Activated CD4-positive, alpha-beta T cell treated with anti-CD3 and anti-CD28 coated beads, Interleukin-2, amount 10 ng/mL, durations not matched to agents 24 days and 14 days (primary cell): ENCODE results near the gene CD7. TPM values are rescaled to one million over a fixed set of nuclear protein-coding genes. Genes with fewer than 3 reads are reported as not detected.
A peak's percentile ranks its signal among the peaks of the same experiment; 100 is the strongest.

Source experiments
- DNase-seq: peaks from one replicate; pipeline ENCODE4 v3.0.0; 2022
- H3K27ac Mint-ChIP-seq: one replicate; pipeline ENCODE4 v1.8.0; 2022; ENCODE audit warnings: mild to moderate bottlenecking, mixed read lengths
- H3K27me3 Mint-ChIP-seq: one replicate; pipeline ENCODE4 v1.8.0; 2022; ENCODE audit warnings: mixed read lengths
- H3K36me3 Mint-ChIP-seq: one replicate; pipeline ENCODE4 v1.8.0; 2022; ENCODE audit warnings: low read depth, mild to moderate bottlenecking, mixed read lengths
- H3K4me1 Mint-ChIP-seq: one replicate; pipeline ENCODE4 v1.8.0; 2021; ENCODE audit warnings: mixed read lengths
- H3K4me3 Mint-ChIP-seq: one replicate; pipeline ENCODE4 v1.8.0; 2022; ENCODE audit warnings: mild to moderate bottlenecking, moderate library complexity, mixed read lengths
- H3K9me3 Mint-ChIP-seq: one replicate; pipeline ENCODE4 v1.8.0; 2021; ENCODE audit warnings: mixed read lengths
- intact Hi-C: fragments of 100-400 bp; cut with micrococcal nuclease; formaldehyde crosslinking; loops from one replicate; pipeline ENCODE4 v1.15.1; 2023
- total RNA-seq: library from RNA; stranded (reverse); gene quantifications from 2 replicates; pipeline ENCODE4 v1.2.3, GENCODE V29; 2022

CD7 gene
- total RNA-seq, 1 donor from 2014 or later, result 413 TPM

DNA sequence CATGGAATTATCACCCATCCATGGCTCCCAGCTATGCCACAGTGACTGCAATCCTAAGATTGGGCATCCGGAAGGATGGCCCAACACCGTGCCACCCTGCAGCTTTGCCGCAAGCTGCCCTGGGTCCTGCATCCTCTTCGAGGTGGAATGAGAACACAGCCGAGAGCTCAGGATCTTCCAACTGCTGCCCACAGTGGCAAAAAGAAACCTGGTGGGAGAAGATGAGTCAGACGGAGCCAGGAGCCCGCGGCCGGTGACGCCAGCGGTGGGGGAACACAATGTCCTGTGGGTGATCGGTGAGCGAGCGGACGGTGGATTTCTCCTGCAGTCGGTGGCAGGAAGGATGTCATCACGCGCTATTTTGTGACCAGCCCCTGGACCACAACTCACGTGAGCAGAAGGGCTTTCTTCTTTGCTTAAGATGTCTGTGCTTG is 20.1 kb downstream of the CD7 start:
- DNase-seq, result peak; percentile 96
- peak overlapping the region; percentile 92 for H3K4me3 Mint-ChIP-seq
- H3K27ac Mint-ChIP-seq, result peak overlapping the region; percentile 100
- H3K27me3 Mint-ChIP-seq, result peaks cover 2% of the 10 kb centered on the region
- intact Hi-C loops, result loop anchor here (1.0 kb wide), 2 partner anchors 9 to 20 kb away; partner anchors contain the start of gene CD7
- peaks cover 6% of the 10 kb centered on the region for H3K36me3 Mint-ChIP-seq
- no peaks in the 10 kb centered on the region for H3K9me3 Mint-ChIP-seq
- peaks cover 67% of the 10 kb centered on the region for H3K4me1 Mint-ChIP-seq

DNA sequence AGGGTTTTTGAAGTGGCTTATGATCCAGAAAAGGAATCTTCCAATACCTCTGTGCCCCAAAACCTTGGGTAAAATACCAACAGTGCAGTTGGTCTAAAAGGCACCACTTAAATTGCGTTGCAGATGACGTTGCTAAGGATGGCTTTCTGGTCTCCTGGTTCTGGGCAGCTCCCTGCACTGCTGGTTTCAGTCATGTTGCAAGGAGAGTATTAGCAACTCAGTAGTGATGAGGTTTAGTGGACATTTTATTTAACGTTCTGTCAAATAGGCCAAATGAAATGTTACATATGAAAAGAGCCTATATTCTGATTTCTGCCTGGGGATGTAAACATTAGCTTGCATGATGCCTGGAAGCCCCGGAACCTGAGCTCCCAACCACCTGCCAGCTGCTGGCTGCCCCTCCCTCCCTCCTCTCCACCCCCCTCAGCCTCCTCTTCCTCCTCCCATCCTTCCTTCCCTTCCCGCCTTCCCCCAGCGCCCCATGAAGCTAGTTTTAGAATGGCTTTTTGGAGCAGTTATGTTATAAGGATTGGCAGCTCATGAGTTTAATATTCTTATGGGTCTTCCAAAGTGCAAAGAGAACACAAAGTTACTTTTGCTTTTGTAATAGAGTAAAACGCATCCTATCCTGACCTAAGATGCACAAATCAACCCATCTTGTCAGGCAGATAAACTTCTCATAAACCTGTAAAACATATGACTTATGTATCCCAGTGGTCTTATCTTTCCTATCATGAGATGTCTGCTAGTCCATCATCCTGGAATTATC is 20.7 kb downstream of the CD7 start:
- DNase-seq, result no peak
- peaks cover 63% of the 10 kb centered on the region for H3K4me1 Mint-ChIP-seq
- H3K9me3 Mint-ChIP-seq, result no peaks in the 10 kb centered on the region
- H3K27ac Mint-ChIP-seq, result peak overlapping the region; percentile 100
- H3K4me3 Mint-ChIP-seq, result peak overlapping the region; percentile 92
- H3K27me3 Mint-ChIP-seq, result peaks cover 2% of the 10 kb centered on the region
- peaks cover 6% of the 10 kb centered on the region for H3K36me3 Mint-ChIP-seq
- intact Hi-C loops, result loop anchor here (1.0 kb wide), 2 partner anchors 10 to 21 kb away; partner anchors contain the start of gene CD7

DNA sequence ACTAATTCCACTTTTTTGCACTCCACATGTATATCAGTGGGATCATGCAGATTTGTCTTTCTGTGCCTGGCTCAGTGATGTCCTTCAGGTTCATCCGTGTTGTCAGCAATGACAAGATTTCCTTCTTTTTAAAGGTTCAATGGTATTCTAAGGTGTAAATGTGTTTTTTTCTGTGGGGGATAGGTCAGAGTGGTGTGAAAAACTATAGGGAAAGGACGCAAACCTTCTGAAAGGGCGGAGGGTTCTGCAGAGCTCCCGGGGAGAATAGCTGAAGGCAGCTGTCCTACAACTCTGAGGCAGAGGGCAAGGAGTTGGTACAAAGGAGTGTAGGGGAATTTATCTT is 22.0 kb downstream of the CD7 start:
- Mint-ChIP-seq H3K9me3 (no peaks in the 10 kb centered on the region), H3K27ac (peak overlapping the region; percentile 57), H3K36me3 (peaks cover 8% of the 10 kb centered on the region), H3K4me3 (no peak overlapping the region), H3K4me1 (peaks cover 56% of the 10 kb centered on the region), H3K27me3 (peaks cover 2% of the 10 kb centered on the region)
- no peak for DNase-seq
- intact Hi-C loops, result no loop called here

DNA sequence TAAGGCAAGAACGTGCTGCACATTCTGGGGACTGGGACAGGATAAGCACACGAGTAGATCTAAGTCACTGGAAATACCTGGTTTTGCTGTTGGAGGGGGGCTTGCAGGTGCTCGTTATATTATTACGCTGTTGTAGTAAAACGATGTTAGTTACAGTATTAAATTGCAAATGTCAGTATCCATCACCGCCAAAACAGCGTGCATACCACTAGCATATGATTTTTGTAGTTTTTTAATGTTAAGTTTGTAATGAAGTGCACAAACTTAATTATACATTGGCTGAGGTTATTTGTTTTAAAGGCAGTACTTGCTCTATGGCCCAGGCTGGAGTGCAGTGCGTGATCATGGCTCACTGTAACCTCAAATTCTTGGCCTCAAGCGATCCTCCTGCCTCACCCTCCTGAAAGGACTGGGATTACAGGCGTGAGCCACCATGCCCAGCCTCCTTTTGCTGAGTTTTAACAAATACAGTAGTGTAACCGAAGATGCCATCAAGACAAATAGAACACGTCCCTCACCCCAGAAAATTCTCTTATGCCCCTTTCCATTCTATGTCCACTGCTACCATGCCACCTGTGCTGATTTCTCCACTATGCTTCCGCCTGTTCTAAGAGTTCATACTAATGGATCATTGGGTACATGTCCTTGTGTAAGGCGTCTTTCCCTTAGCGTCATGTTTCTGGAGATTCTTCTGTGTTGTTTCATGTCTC is 23.2 kb downstream of the CD7 start:
- Mint-ChIP-seq H3K27ac (peak overlapping the region; percentile 70), H3K4me3 (peak overlapping the region; percentile 66), H3K9me3 (no peaks in the 10 kb centered on the region), H3K27me3 (peaks cover 2% of the 10 kb centered on the region), H3K36me3 (peaks cover 8% of the 10 kb centered on the region), H3K4me1 (peaks cover 50% of the 10 kb centered on the region)
- DNase-seq, result no peak
- intact Hi-C loops, result no loop called here

DNA sequence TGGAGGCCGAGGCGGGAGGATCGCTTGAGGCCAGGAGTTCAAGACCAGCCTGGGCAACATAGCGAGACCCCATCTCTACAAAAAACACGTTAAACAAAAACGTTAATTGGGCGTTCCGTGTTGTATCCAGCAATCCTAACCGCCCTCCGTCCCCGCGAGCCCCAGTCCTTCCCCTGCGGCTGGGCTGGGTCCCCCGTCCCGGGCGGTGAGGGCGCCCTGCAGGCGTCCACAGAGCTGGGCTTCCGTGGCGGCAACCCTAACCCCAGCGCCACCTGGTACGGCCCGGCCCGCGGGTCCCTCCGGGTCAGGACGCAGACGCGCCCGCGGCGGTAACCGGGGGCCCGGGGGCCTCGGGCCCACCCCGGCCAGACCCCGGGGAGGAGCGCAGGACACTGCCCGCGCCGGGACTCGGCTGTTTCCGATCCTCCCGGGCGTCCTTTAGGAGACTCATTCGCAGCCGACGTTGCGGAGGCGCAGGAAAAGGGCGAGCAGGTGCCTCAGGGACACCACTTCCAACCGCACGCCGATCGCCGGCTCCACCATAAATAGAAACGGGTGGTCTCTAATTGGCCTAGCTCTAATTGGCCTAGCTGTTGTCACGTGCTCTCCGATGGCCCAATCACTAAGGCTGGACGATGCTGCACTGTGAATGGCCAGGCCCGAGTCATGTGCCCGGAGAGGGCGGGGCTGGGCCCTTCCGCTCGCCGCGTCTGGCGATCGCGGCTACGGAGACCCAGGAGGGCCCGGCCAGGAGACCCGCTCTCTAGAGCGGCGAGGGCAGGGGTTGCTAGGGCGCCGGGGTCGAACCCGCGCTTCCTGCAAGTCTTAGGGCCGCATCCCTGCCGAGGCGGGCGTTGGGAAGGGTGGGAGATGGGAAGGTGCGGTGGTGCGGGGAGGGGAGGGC is 24.9 kb downstream of the CD7 start:
- peaks cover 8% of the 10 kb centered on the region for H3K36me3 Mint-ChIP-seq
- H3K9me3 Mint-ChIP-seq, result no peaks in the 10 kb centered on the region
- peak; percentile 98 for DNase-seq
- peaks cover 43% of the 10 kb centered on the region for H3K4me1 Mint-ChIP-seq
- peaks cover 2% of the 10 kb centered on the region for H3K27me3 Mint-ChIP-seq
- H3K27ac Mint-ChIP-seq, result peak overlapping the region; percentile 93
- intact Hi-C loops, result loop anchor here (2.0 kb wide), 3 partner anchors 20 to 166 kb away; partner anchors contain the start of genes CSNK1D and NARF
- H3K4me3 Mint-ChIP-seq, result peak overlapping the region; percentile 87

DNA sequence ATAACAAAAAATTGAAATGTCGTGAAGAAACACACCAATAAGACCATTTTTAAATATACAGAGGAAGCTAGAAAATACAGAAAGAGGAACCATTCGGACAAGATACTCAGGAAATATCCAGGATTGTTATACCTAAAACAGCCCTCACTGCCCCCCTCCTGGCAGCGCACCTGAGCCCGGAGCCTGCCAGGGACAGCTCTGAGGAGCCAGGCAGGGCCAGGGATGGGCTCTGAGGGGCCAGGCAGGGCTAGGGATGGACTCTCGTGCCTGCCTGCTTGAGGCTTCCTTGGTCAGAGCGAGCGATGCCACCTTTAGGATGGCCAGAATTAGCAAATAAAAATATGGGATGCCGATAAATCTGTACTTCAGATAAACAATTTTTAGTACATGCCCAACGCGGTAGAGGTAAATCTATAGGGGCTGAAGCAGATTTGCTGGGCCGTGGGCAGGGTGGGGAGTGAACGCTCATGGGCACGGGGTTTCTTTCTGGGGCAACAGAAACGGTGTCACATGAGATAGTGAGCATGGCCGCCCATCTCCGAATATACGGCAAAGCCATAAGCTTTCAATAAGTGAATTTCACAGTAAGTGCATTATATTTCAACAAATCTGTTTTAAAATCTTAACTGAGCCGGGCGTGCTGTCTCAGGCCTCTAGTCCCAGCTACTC is 25.7 kb downstream of the CD7 start:
- no peaks in the 10 kb centered on the region for H3K27me3 Mint-ChIP-seq
- peak overlapping the region; percentile 87 for H3K4me3 Mint-ChIP-seq
- peaks cover 8% of the 10 kb centered on the region for H3K36me3 Mint-ChIP-seq
- H3K4me1 Mint-ChIP-seq, result peaks cover 38% of the 10 kb centered on the region
- no peaks in the 10 kb centered on the region for H3K9me3 Mint-ChIP-seq
- intact Hi-C loops, result loop anchor here (2.0 kb wide), 3 partner anchors 19 to 167 kb away; partner anchors contain the start of genes CSNK1D and NARF
- peak overlapping the region; percentile 73 for H3K27ac Mint-ChIP-seq
- DNase-seq, result no peak

DNA sequence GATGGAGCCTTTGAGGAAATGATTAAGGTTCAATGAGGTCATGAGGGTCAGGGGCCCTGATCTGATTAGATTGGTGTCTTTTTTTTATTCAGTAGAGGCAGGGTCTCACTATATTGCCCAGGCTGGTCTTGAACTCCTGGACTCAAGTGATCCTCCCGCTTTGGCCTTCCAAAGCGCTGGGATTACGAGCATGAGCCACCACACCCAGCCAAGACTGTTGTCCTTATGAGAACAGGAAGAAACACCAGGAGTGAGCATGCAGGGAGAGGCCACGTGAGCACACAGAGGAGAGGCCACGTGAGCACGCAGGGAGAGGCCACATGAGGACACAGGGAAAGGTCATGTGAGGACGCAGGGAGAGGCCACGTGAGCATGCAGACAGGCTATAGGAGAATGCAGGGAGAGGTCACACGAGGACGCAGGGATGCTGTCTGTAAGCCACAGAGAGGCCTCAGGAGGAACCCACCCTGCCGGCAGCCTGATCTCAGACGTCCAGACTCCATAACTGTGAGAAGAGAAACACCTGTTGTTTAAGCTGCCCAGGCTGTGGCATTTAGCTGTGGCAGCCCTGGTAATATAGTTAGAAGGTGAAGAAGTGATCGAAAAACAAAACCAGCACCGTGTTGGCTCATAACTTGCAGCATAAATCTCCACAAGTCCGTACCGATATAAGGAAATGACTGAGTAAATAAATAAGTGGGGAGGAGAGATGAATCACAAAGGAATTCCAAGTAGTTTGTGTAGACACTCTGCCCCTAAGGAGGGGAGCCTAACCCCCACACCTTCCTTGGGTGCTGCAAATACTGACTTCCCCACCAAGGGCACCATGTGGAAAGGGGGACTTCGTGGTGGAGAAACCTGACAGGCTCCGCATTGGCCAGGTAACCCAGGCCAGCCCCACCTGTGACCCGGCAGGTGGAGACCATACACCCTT is 29.3 kb downstream of the CD7 start:
- no peaks in the 10 kb centered on the region for H3K27me3 Mint-ChIP-seq
- intact Hi-C loops, result no loop called here
- H3K4me1 Mint-ChIP-seq, result peaks cover 22% of the 10 kb centered on the region
- peaks cover 2% of the 10 kb centered on the region for H3K36me3 Mint-ChIP-seq
- DNase-seq, result no peak
- H3K27ac Mint-ChIP-seq, result peak overlapping the region; percentile 6
- no peaks in the 10 kb centered on the region for H3K9me3 Mint-ChIP-seq
- no peak overlapping the region for H3K4me3 Mint-ChIP-seq

DNA sequence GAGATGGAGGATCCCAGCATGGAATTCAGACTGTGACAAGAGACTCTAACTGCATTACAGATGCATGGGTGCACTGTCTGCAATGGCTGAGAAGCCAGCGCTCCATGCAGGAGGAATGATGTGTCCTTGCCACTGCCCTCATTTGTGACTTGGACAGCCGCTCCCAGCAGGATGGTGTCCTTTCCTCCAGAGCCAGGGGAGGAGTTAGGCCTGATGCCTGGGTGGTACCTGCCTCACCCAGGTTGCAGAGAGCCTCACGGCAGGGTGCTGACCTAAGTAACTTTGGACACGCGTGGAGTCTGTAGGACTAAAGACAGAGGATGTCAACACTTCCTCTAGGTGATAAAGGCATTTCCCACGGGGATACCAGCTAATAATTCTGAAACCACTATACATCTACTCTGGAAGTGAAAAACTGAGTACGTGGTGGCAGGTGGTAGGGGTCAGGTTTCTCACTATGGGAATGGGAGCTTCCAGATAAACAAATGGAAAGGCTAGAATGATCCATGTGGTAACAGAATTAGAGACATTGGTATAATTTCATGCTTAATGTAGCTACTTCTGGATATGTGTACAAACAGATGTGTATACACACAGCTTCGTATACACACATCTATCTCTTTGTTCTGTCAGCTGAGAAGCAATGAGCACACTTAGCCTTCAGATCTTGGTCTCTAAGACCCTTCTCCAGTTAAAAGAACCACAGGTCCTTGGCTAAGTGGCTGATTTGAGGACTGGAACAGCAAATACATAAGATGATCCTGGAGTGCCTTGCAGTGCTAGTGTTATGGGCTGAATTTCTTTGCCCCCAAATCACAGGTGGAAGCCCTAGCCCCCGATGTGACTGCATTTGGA is 30.2 kb downstream of the CD7 start:
- no peaks in the 10 kb centered on the region for H3K9me3 Mint-ChIP-seq
- H3K4me3 Mint-ChIP-seq, result no peak overlapping the region
- DNase-seq, result no peak
- peaks cover 22% of the 10 kb centered on the region for H3K4me1 Mint-ChIP-seq
- H3K36me3 Mint-ChIP-seq, result peaks cover 2% of the 10 kb centered on the region
- intact Hi-C loops, result no loop called here
- no peaks in the 10 kb centered on the region for H3K27me3 Mint-ChIP-seq
- no peak overlapping the region for H3K27ac Mint-ChIP-seq

DNA sequence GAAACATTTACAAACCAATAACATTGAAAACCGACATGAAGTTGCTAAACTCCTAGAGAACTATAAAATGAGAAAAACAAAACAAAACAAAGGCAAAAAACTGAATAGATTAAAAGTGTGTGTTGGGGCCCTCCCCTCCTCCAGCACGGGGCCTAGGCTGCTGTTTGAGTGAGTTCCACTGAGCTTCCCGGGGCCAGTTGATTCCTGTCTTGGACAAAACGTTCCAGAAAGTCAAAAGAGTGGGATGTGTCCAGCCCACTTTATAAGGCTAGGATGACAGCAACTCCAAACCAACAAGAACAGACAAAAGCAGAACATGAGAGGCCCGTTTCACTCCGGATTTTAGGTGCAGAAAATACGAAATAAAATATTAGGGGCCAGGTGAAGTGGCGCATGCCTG is 32.3 kb downstream of the CD7 start:
- peaks cover 26% of the 10 kb centered on the region for H3K4me1 Mint-ChIP-seq
- intact Hi-C loops, result no loop called here

DNA sequence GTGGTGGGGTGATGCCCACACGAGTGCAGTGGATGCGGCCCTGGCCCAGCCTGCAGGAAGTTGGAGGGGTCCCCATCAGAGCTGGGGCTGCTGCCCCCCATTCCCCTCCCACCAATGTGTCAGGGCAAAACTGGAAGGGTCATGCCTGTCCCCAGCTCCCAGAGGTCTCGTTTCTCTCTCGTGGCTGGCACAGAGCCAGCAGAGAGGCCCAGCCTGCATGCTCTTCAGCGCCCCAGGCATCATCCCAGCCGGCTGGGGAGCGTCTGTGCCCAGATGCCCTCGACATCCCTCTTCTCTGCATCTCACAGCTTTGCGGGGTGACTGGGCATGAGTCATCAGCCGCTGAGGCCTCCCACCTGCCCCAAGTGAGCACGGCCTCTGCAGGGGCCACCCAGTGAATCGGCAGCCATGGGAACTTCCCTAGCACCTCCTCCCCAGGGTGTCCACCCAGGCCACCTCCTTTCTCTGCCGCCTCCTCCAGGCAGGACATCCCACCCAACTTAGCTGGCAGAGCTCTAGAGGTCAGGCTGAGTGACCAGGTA is 34.1 kb downstream of the CD7 start:
- Mint-ChIP-seq H3K27me3 (peaks cover under 1% of the 10 kb centered on the region), H3K9me3 (no peaks in the 10 kb centered on the region), H3K27ac (peak overlapping the region; percentile 69), H3K36me3 (no peaks in the 10 kb centered on the region), H3K4me3 (no peak overlapping the region), H3K4me1 (peaks cover 21% of the 10 kb centered on the region)
- intact Hi-C loops, result no loop called here
- DNase-seq, result peak; percentile 63

More for the DNA sequence above, 32.3 kb downstream of the CD7 start:
- Mint-ChIP-seq H3K9me3 (no peaks in the 10 kb centered on the region), H3K36me3 (no peaks in the 10 kb centered on the region), H3K4me3 (no peak overlapping the region), H3K27me3 (no peaks in the 10 kb centered on the region), H3K27ac (no peak overlapping the region)
- no peak for DNase-seq

DNA sequence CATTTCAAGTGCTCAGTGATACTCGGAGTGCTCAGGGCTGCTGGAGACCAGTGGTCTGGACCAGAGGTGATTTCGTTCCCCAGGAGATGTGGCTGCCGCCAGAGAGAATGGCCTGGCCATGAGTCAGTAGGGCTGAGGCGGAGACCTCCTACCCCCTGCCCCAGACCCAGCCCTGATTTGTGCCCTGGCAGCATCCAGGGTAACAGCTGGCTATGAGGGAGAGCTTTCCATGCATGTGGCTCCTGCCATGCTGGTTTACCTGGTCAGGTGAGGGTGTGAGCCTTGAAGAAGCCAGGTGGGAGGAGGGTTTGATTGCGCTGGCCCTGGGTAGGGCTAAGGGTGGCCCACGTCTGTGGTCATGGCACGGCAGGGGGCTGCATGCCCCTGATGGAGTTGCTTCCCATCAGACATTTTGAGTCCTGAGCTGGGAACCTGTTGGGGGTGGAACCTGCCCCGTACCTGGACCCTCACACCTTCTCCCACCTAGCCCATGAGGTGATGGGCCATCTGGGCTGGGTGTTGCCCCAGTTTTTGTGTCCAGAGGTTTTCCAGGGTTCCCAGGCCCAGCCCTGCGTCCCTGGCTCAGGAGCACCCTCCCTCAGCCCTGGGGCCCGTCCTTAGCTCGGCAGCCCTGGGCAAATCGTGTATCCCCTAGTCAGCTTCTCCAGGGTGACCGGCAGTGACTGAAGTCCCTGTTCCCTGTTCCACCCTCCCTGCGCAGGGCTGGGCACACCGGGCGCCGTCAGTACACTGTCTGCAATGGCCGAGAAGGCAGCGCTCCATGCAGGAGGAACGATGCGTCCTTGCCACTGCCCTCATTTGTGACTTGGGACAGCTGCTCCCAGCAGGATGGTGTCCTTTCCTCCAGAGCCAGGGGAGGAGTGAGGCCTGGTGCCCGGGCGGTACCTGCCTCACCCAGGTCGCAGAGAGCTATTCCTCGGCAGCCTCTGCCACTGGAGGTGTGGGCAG is 34.9 kb downstream of the CD7 start:
- H3K4me3 Mint-ChIP-seq, result no peak overlapping the region
- intact Hi-C loops, result no loop called here
- H3K36me3 Mint-ChIP-seq, result no peaks in the 10 kb centered on the region
- no peak overlapping the region for H3K27ac Mint-ChIP-seq
- H3K4me1 Mint-ChIP-seq, result peaks cover 16% of the 10 kb centered on the region
- peaks cover 2% of the 10 kb centered on the region for H3K27me3 Mint-ChIP-seq
- DNase-seq, result no peak
- H3K9me3 Mint-ChIP-seq, result no peaks in the 10 kb centered on the region
